Stimulated activated CD8-positive, alpha-beta memory T cell treated with anti-CD3 and anti-CD28 coated beads, Interleukin-15, amount 100 ng/mL, for 48 hours (primary cell): Measurements from ENCODE around the gene OR2V1.
"Not testable (repeated sequence)": the region's sequence is repeated elsewhere in the genome, so short reads cannot be mapped to it uniquely, and the experiment has no call there.

Source experiments
- DNase-seq, 2 donors: peaks; one replicate each; pipeline ENCODE4 v3.0.0-alpha.2; 2020; ENCODE audit warnings: low read depth in 2 of 2

OR2V1 gene

GRCh38 chr5:181101930-181102674 is 28.9 kb downstream of the OR2V1 start:
- DNase-seq: not testable (repeated sequence)

GRCh38 chr5:181101030-181101641 is 29.8 kb downstream of the OR2V1 start:
- DNase-seq: not testable (repeated sequence)

DNA sequence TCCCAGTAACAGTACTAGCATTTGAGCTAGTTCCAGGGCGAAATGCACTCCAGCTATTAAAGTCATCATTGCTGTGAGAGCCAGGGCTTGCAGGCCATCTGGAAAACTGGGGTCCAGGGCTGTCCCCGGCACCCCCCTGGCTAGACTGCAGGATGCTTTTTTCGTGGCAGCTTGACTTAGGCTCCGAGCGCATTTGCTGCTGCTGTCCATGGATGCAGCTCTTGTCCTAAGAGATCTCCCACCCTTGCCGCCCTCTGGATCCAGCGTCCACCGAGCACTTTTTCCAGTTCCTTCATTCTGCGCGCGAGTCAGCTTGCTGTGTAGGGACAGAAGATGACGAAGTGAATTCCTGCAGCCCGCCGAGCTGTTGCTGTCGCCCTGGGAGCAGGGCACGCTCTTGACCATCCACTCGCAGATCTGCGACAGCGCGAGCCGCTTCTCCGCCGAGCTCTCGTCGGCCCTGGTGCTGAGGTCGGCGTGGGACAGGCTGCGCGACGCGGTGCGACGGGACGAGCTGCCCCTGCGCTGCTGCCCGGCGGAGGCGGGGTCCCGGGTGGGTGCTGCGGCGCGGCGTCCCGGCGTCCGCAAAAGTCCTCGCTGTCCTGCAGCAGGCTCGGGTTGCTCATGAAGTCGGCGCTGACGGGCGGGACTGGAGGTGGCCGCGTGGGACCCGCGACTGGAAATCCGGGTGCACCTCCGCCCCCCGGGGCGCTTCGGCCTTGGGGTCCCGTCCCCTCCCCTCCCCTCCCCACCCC is 30.7 kb downstream of the OR2V1 start:
- no peak for DNase-seq

GRCh38 chr5:181099602-181100086 is 31.3 kb downstream of the OR2V1 start:
- no peak for DNase-seq

DNA sequence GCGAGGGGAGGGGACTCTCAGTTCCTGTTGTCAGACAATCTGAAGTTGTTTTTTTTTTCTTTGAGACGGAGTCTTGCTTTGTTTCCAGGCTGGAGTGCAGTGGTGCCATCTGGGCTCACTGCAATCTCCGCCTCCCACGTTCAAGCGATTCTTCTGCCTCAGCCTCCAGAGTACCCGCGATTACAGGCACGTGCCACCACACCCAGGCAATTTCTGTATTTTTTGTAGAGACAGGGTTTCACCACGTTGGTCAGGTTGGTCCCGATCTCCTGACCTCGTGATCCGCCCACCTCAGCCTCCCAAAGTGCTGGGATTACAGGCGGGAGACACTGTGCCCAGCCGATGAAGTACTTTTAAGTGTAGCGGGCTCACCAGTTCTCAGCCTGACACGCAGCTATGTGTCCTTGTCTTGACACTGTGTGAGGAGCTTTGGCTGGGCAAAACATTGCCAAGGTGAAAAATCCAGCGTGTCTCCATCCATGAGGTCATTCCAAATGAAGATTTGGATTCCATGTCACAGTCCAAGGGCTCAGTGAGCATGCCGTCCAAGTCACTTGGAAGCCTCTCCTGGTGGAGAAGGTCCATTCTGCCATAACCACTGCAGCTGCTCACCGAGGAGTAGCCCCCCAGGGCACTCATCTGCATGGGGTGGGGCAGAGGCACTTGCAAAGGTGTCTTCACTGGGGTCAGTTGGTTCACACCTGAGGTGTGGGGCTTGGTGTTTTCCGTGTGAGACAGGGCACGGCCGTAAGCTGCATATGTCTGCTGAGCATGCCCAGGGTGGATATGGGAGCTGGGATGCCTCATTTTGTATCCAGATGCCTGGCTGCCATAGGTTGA is 32.0 kb downstream of the OR2V1 start:
- no peak for DNase-seq

- DNase-seq: not testable (repeated sequence)
Measured at GRCh38 chr5:181097759-181098491, 33.0 kb downstream of the OR2V1 start.

DNA sequence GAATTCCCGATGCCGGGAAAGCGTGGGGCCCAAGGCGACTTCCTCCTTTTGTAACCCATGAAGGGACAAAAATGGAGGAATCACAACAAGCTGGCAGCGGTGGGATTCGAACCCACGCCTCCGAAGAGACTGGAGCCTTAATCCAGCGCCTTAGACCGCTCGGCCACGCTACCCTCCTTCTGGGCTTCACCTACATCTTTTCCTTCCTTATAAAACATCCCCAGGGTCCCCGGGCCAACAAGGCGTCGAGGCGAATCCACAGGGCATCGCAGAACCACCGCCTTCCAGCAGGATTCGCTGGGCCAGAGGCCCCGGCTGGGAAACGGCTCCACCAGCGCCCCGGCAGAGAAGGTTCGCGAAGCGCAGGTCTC is 33.6 kb downstream of the OR2V1 start:
- not testable (repeated sequence) for DNase-seq

GRCh38 chr5:181096721-181097382 is 34.1 kb downstream of the OR2V1 start:
- DNase-seq: not testable (repeated sequence)

DNA sequence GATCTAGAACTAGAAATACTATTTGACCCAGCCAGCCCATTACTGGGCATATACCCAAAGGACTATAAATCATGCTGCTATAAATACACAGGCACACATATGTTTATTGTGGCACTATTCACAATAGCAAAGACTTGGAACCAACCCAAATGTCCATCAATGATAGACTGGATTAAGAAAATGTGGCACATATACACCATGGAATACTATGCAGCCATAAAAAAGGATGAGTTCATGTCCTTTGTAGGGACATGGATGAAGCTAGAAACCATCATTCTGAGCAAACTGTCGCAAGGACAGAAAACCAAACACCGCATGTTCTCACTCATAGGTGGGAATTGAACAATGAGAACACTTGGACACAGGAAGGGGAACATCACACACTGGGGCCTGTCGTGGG is 35.8 kb downstream of the OR2V1 start:
- DNase-seq: not testable (repeated sequence)

DNA sequence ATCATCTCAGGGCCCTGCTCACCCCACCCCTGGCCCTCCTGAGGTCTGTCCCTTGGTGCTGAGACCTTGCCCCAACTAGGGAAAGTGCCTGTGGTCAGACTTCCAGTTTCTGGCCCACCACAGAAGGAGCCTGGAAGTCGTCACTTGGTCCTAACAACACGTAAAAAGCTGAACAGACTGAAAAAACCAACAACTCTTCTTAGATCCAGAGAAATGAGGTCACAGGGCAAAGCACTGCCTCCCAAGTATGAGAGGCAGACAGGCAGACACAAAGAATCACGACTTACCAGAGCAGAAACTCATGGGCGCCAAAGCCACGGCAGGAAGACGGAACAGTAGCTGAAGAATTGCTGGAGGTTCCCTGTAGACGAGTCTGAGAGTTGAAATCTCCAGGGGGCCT is 38.5 kb downstream of the OR2V1 start:
- DNase-seq: no peak

DNA sequence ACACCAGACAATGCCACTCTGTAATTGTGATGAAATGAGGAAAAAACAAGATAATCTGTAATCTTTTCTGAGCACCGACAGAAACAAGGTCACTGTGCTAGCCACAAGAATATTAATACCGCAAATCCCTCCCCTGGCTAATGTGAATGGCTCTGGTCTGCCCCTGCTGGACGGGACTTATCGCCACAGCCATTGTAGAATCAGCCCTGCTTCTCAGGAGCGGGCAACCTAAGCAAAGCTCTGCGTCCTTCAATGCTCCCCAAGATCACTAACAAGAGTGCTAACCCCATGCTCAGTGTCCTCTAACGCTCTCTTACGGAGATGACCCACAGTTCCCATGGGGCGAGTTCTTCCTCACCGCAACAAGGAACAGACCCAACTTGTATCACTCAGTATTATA is 42.7 kb downstream of the OR2V1 start:
- no peak for DNase-seq

GRCh38 chr5:181087309-181087708 is 43.7 kb downstream of the OR2V1 start:
- no peak for DNase-seq

- DNase-seq: no peak
Measured at GRCh38 chr5:181086884-181087205, 44.1 kb downstream of the OR2V1 start.

DNA sequence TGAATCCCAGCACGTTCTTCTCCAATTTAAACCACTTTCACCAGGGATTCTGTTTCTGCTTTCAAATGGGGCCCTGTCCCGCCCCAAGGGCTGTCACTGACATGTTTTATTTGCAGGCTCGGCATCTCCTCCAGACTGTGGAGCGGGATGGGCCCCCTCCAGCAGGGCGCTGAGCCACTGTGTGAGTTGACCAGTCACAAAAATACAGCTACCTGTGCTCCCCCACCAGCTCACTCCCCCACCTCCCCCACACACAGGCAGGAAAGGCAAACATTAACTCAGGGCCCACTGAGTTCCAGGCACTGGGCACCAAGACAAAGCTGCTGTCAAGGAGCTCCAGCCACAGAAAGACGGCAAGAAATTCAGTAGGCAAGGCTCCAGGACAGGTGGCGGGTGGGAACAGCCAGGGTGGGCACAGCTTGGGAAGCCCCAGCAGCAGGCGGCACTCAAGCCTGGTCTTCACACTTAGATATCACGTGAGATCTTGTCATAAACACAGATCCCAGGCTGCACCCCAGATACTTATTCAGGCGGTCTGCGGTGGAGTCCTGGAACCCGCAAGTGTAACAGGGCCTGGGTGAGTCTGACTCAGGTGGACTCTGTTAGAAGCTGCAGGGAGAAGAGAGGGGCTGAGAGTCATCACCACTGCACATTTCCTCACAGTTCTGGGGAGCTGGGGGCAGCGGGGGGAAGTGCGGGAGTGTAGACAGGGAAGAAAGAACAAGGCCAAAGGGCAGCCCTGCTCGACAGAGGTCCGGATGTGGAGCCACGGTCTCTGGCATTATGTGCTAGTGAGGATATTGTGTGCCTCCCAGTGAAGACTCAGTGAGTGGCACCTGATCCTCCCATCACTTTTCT is 44.7 kb downstream of the OR2V1 start:
- no peak for DNase-seq

DNA sequence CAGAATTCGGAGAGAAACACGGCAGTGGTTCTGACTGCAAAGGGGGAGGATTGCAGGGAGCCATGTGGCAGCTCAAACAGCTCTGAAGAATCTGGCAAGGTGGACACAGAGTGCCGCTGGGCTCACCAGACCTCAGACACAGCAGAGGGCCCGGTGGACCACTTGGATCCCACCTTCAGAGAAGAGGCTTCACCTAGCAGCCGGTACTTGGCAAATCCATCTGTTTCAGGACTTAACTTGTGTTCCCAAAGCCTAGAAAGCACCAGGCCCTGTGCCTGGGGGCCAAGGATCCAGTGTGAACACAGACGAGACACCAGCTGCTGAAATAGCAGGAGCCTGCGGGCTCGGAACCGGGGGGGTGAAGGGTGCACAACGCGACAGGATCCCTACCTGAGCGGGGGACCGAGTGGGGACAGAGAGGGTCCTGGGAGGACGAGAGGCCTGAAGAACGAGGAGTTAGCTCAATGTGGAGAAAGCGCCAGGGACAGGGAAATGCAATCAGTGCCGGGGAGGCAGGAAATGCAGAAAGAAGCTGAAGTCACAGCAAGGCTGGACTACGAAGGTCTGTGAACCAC is 46.3 kb downstream of the OR2V1 start:
- DNase-seq: no peak

GRCh38 chr5:181081989-181082388 is 49.0 kb downstream of the OR2V1 start:
- DNase-seq: no peak

DNA sequence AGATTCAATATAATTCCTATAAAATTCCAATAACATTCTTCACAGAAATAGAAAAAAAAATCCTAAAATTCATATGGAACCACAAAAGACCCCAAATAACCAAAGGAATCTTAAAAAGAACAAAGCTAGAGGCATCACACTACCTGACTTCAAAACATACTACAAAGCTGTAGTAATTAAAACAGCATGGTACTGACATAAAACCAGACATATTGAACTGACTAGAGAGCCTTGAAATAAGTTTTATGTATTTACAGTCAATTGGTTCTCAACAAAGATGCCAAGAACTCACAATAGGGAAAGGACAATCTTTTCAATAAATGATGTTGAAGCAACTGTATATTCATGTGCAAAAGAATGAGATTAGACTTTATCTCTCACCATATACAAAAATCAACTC is 54.0 kb downstream of the OR2V1 start:
- no peak for DNase-seq
